Esophagus squamous epithelium (tissue), 5 donors: Measurements from ENCODE around the gene SLC30A3. TPM values are rescaled to one million over a fixed set of nuclear protein-coding genes. Genes with fewer than 3 reads are reported as not detected.

Experiments
- DNase-seq: peaks from one replicate; lab custom pipeline; 2025; lab: John Stamatoyannopoulos, UW
- H3K27ac ChIP-seq, 4 donors: fragments of 200-600 bp; sonication (generic); one replicate each; pipeline ENCODE4 v1.5.1; 2016 to 2019; ENCODE audit warnings: mild to moderate bottlenecking in 1 of 4
- H3K27me3 ChIP-seq, 4 donors: fragments of 200-600 bp; sonication (generic); 1 replicate in 3 of 4; 2 replicates in 1 of 4; pipeline versions ENCODE4 v1.5.1 to v1.6.0; 2017 to 2021; ENCODE audit warnings: antibody characterized with exemption in 1 of 4
- H3K36me3 ChIP-seq, 3 donors: fragments of 200-600 bp; sonication (generic); one replicate each; pipeline ENCODE4 v1.5.1; 2016 to 2019
- H3K4me1 ChIP-seq, 3 donors: fragments of 200-600 bp; sonication (generic); one replicate each; pipeline ENCODE4 v1.5.1; 2017 to 2019
- H3K4me3 ChIP-seq, 4 donors: fragments of 200-600 bp; sonication (generic); 1 replicate in 3 of 4; 2 replicates in 1 of 4; pipeline ENCODE4 v1.5.1; 2016 to 2019; ENCODE audit warnings: mild to moderate bottlenecking in 2 of 4, moderate library complexity in 1 of 4
- H3K9me3 ChIP-seq, 3 donors: fragments of 200-600 bp; sonication (generic); one replicate each; pipeline ENCODE4 v1.5.1; 2016 to 2019
- POLR2A ChIP-seq, 4 donors: fragments of 450-650 bp; IDR thresholded peaks; one replicate each; pipeline ENCODE4 v1.6.1; 2017; ENCODE audit warnings: antibody characterized with exemption in 4 of 4, mild to moderate bottlenecking in 4 of 4, moderate library complexity in 3 of 4
- WGBS, 2 donors: methylation state at CpG; one replicate each; pipeline ENCODE4 v1.1.5; 2018; 5-methylcytosine and 5-hydroxymethylcytosine counted together
- intact Hi-C: fragments of 100-400 bp; cut with DNase I; formaldehyde crosslinking; loops from one replicate; pipeline ENCODE4 v1.15.0; 2022
- total RNA-seq, 4 donors: library from RNA; depleted of rRNA; stranded (reverse); fragments of >200 nt; gene quantifications; one replicate each; pipeline ENCODE4 v1.1.0, GENCODE V29; 2016
- TF ChIP-seq, protein P1 (sequence below), 6 experiments: fragments of 450-650 bp in 4 of 6; fragments of 200-600 bp in 2 of 6; sonication (generic) in 2 of 6; IDR thresholded peaks; one replicate each; pipeline ENCODE4 v1.5.1; 2016 to 2019; ENCODE audit warnings: antibody characterized with exemption in 6 of 6, mild to moderate bottlenecking in 4 of 6, moderate library complexity in 4 of 6
- donor health status: DM: yes; HTN: yes; CAD: no.

Gene SLC30A3
- total RNA-seq, 4 donors from 2014 or later = 0.18 to 0.19 TPM; not detected in 2

DNA sequence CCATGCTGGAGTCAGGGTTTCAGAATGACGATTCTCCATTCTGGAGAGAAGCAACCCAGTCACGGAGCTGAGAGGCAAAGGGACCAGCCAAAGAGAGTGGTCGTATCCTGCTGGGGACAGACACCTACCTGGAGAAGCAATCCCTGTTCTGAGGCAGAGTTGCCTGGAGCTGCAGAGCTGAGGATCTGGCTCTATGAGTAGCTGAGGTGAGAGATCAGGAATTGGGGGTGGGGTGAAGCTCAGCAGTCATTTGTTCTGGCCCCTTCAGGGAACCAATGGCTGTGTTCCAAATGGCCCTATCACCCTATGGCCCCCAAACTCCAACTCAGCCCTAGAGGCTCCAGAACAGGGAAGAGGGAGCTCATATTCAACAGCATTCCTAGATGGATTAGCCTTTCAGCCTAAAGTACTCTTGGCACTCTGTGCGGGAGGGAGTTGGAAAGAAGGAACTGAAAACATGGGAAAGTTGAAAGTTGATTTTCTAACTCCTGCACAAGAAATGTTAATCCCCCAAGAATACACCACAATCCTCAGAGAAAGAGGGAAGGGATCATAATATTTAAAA is 54.3 kb downstream of the SLC30A3 start:
- Histone ChIP-seq H3K4me3 (no peak overlapping the region), H3K4me1 (peaks cover 12 to 30% (median 15%) of the 10 kb centered on the region in 3 donors), H3K9me3 (no peaks in the 10 kb centered on the region), H3K27ac (no peak overlapping the region), H3K36me3 (peaks cover 0 to 64% (median 5%) of the 10 kb centered on the region in 3 donors), H3K27me3 (no peaks in the 10 kb centered on the region)
- TF ChIP-seq, protein P1, sequence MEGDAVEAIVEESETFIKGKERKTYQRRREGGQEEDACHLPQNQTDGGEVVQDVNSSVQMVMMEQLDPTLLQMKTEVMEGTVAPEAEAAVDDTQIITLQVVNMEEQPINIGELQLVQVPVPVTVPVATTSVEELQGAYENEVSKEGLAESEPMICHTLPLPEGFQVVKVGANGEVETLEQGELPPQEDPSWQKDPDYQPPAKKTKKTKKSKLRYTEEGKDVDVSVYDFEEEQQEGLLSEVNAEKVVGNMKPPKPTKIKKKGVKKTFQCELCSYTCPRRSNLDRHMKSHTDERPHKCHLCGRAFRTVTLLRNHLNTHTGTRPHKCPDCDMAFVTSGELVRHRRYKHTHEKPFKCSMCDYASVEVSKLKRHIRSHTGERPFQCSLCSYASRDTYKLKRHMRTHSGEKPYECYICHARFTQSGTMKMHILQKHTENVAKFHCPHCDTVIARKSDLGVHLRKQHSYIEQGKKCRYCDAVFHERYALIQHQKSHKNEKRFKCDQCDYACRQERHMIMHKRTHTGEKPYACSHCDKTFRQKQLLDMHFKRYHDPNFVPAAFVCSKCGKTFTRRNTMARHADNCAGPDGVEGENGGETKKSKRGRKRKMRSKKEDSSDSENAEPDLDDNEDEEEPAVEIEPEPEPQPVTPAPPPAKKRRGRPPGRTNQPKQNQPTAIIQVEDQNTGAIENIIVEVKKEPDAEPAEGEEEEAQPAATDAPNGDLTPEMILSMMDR (IDR thresholded peaks at IDR 0.05) = no peak
- TF ChIP-seq POLR2A (IDR thresholded peaks at IDR 0.05) = no peak
- 86 to 100% methylated on average over 2 to 3 of the region's 4 CpGs for WGBS, 2 donors
- intact Hi-C loops = no loop called here
- no peak for DNase-seq

DNA sequence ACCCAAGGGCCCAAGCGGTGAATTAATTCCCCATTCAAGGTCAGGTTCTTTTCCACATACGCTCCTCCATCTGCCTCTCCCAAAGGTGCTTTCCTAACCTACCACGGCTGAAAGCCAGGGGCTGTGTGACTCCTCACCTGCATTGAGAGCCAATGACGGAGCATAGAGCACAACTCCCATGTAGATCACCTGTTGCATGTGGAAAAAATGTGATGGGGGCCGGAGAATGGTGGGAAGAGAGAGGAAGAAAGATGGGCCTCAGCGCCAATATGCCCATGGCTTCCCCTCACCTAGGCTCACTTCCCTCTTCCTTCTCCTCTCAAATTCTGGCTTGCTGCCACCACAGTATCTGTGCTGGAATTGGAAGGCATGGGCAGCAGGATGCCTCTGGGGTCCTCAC is 56.5 kb downstream of the SLC30A3 start:
- no peaks in the 10 kb centered on the region for H3K27me3 ChIP-seq
- H3K36me3 ChIP-seq = peaks cover 0 to 86% (median 8%) of the 10 kb centered on the region in 3 donors
- no peaks in the 10 kb centered on the region for H3K9me3 ChIP-seq
- 93 to 96% methylated on average over 5 to 6 of the region's 6 CpGs for WGBS, 2 donors
- H3K27ac ChIP-seq = no peak overlapping the region
- no peak overlapping the region for H3K4me3 ChIP-seq
- peaks cover 5 to 18% (median 8%) of the 10 kb centered on the region in 3 donors for H3K4me1 ChIP-seq
- intact Hi-C loops = no loop called here
- TF ChIP-seq POLR2A (IDR thresholded peaks at IDR 0.05) = no peak
- TF ChIP-seq, protein P1 (IDR thresholded peaks at IDR 0.05) = no peak
- DNase-seq = no peak

DNA sequence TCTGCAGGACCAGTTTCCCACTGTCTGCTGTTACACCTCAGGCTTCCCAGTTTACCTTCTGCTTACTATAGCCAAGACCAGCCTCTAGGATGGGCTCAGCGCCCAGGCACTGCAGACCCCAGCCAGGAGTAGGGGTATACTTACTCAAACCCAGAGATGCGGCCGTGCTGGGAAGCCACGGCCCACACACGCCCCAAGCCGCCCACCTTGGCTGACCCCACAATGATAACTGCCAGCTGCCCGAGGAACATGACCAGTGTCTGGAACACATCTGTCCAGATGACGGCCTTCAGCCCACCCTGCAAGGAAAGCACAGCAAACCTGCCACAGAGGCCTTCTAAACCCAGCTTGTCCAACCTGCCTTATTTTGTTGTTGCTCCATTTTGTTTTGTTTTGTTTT is 57.6 kb downstream of the SLC30A3 start:
- no peak for TF ChIP-seq POLR2A (IDR thresholded peaks at IDR 0.05)
- TF ChIP-seq, protein P1 (IDR thresholded peaks at IDR 0.05) = no peak
- no peak overlapping the region for H3K27ac ChIP-seq
- WGBS, 2 donors = 70 to 76% methylated on average over 7 to 8 of the region's 8 CpGs
- no peaks in the 10 kb centered on the region for H3K27me3 ChIP-seq
- peaks cover 0 to 97% (median 10%) of the 10 kb centered on the region in 3 donors for H3K36me3 ChIP-seq
- peaks cover 0 to 7% (median under 1%) of the 10 kb centered on the region in 3 donors for H3K4me1 ChIP-seq
- H3K9me3 ChIP-seq = no peaks in the 10 kb centered on the region
- intact Hi-C loops = no loop called here
- H3K4me3 ChIP-seq = no peak overlapping the region
- DNase-seq = no peak

DNA sequence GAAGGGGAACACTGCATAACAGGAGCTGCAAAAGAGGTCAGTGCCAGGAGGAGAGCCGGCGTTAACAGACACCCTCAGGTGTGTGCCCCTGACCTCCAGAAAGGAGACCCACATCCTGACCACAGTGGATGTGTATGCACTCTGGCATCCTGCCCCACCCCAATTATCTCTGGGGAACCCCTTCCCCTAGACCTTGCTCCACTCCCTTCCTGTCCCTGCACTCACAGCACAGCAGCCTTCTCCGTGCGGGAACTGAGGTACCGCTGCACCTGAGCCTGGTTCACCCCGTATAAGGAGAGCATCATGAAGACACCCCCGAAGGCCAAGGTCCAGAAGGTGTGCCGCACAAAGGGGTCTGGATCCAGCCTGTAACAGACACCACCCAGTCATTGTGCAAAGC is 58.3 kb downstream of the SLC30A3 start:
- 82 to 97% methylated on average over 2 to 4 of the region's 8 CpGs for WGBS, 2 donors
- Histone ChIP-seq H3K27ac (no peak overlapping the region), H3K36me3 (peaks cover 0 to 98% (median 10%) of the 10 kb centered on the region in 3 donors), H3K4me3 (no peak overlapping the region), H3K9me3 (no peaks in the 10 kb centered on the region), H3K4me1 (peaks cover 0 to under 1% (median 0%) of the 10 kb centered on the region in 3 donors), H3K27me3 (no peaks in the 10 kb centered on the region)
- no peak for DNase-seq
- intact Hi-C loops = loop anchor here (5.0 kb wide), 1 partner anchor 102 kb away; no protein-coding TSS in a partner anchor
- TF ChIP-seq POLR2A (IDR thresholded peaks at IDR 0.05) = no peak
- TF ChIP-seq, protein P1 (IDR thresholded peaks at IDR 0.05) = no peak

DNA sequence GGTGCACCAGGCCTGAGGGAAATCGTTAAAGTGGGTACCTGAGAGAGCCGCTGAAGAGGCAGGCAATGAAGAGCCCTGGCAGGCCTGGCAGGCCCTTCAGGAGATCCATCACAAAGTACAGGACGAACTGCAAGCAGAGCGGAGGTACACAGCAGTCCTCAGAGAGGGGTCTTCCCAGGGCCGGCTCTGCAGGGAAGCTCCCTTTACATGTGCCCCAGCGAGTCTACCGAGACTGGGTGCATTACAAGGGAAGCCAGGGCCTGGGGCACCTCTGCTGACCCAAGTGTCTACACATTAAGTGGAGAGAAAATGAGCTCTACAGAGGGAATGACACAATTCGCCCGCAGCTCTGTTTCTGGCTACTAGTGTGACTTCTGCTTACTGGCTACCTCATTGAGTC is 59.1 kb downstream of the SLC30A3 start:
- Histone ChIP-seq H3K4me1 (no peaks in the 10 kb centered on the region), H3K9me3 (no peaks in the 10 kb centered on the region), H3K4me3 (no peak overlapping the region), H3K36me3 (peaks cover 0 to 98% (median 10%) of the 10 kb centered on the region in 3 donors), H3K27me3 (no peaks in the 10 kb centered on the region), H3K27ac (no peak overlapping the region)
- DNase-seq = no peak
- TF ChIP-seq, protein P1 (IDR thresholded peaks at IDR 0.05) = no peak
- no peak for TF ChIP-seq POLR2A (IDR thresholded peaks at IDR 0.05)
- intact Hi-C loops = loop anchor here (5.0 kb wide), 1 partner anchor 101 kb away; no protein-coding TSS in a partner anchor
- 90 to 99% methylated on average over 6 to 7 of the region's 9 CpGs for WGBS, 2 donors
